ENCODE results near the gene MKRN2OS.

DNA sequence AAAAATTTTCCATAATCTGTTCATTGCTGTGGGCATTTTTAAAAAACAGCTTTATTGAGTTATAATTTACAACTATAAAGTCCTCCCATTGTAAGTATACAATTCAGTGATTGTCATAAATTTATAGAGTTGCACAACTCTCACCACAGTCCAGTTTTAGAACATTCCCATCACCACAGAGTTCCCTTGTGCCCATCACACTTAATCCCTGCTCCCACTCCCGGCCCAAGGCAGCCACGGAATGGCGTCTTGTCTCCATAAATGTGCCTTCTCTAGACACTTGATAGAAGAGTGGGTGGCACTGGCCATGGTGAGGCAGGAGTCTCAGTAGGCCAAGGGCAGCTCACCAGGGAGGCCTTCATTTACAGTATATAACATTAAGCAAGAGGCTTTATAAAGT is 54.8 kb downstream of the MKRN2OS start:
- TF ChIP-seq, protein P1, sequence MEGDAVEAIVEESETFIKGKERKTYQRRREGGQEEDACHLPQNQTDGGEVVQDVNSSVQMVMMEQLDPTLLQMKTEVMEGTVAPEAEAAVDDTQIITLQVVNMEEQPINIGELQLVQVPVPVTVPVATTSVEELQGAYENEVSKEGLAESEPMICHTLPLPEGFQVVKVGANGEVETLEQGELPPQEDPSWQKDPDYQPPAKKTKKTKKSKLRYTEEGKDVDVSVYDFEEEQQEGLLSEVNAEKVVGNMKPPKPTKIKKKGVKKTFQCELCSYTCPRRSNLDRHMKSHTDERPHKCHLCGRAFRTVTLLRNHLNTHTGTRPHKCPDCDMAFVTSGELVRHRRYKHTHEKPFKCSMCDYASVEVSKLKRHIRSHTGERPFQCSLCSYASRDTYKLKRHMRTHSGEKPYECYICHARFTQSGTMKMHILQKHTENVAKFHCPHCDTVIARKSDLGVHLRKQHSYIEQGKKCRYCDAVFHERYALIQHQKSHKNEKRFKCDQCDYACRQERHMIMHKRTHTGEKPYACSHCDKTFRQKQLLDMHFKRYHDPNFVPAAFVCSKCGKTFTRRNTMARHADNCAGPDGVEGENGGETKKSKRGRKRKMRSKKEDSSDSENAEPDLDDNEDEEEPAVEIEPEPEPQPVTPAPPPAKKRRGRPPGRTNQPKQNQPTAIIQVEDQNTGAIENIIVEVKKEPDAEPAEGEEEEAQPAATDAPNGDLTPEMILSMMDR (IDR thresholded peaks at IDR 0.05), result no peak
- no peak for TF ChIP-seq POLR2A (IDR thresholded peaks at IDR 0.05)

Measured in upper lobe of left lung (tissue), 4 donors.